Endothelial cell of umbilical vein (primary cell): ENCODE results near the gene SH3RF3. TPM values are rescaled to one million over a fixed set of nuclear protein-coding genes. Genes with fewer than 3 reads are reported as not detected.

Experiments
- BruUV-seq: library from RNA; stranded (reverse); fragments of 400-500 nt; replicated peaks from 2 replicates; lab custom pipeline; 2021; lab: Mats Ljungman, UMichigan
- CTCF ChIA-PET: fragments of 300-600, 350-600 bp; sonication (Branson Sonifier 250); formaldehyde crosslinking; loops from one replicate; lab custom pipeline; 2021; ENCODE audit warnings: antibody characterized with exemption, inconsistent platforms; lab: Charles Lee
- POLR2A ChIA-PET: fragments of 300-600, 350-600 bp; sonication (Branson Sonifier 250); formaldehyde crosslinking; loops from one replicate; lab custom pipeline; 2021; ENCODE audit warnings: antibody characterized with exemption, inconsistent platforms; lab: Charles Lee
- DNase-seq: peaks from one replicate; pipeline ENCODE4 v3.0.0-alpha.2; 2011; ENCODE audit warnings: low read depth, low spot score
- FAIRE-seq: peaks from 2 replicates; lab custom pipeline; 2011; peaks lifted over from hg19 to GRCh38; lab: Jason Lieb, UNC
- H2AFZ ChIP-seq: 2 replicates; pipeline ENCODE4 v1.6.0; 2012; ENCODE audit warnings: low read depth, low read length, control low read depth, inconsistent platforms
- H3K27ac ChIP-seq: 2 replicates; pipeline ENCODE4 v1.5.1; 2011; ENCODE audit warnings: low read depth, mild to moderate bottlenecking, control low read depth, low read length, moderate library complexity; ENCODE audit not compliant: insufficient read depth
- H3K27me3 ChIP-seq, 2 experiments: 2 replicates each; pipeline versions ENCODE4 v1.6.0 to v1.6.1; 2011; ENCODE audit warnings: low read length in 2 of 2, mixed read lengths in 1 of 2; ENCODE audit not compliant: control insufficient read depth in 2 of 2, insufficient read depth in 2 of 2
- H3K36me3 ChIP-seq, 2 experiments: 2 replicates in 1 of 2; 3 replicates in 1 of 2; pipeline ENCODE4 v1.5.1; 2011; ENCODE audit warnings: low read length in 2 of 2, mild to moderate bottlenecking in 1 of 2, moderate library complexity in 1 of 2; ENCODE audit not compliant: control insufficient read depth in 2 of 2, insufficient read depth in 2 of 2; ENCODE audit errors: extremely low read depth in 1 of 2
- H3K4me1 ChIP-seq: 3 replicates; pipeline ENCODE4 v1.5.1; 2011; ENCODE audit warnings: mild to moderate bottlenecking, low read length; ENCODE audit not compliant: control insufficient read depth, insufficient read depth; ENCODE audit errors: extremely low read depth
- H3K4me2 ChIP-seq: 2 replicates; pipeline ENCODE4 v1.6.1; 2011; ENCODE audit warnings: low read length, control low read depth, mixed read lengths; ENCODE audit not compliant: insufficient read depth
- H3K4me3 ChIP-seq, 3 experiments: fragments of 200-600 bp in 1 of 3; sonication (generic), shearing (Covaris generic) in 1 of 3; replicated peaks in 1 of 3; 2 replicates each; pipeline ENCODE4 v1.5.1; 2011 to 2016; ENCODE audit warnings: control low read depth in 3 of 3, low read length in 3 of 3, mild to moderate bottlenecking in 2 of 3, inconsistent platforms in 1 of 3, low read depth in 1 of 3, moderate library complexity in 1 of 3; ENCODE audit not compliant: insufficient read depth in 1 of 3
- H3K79me2 ChIP-seq: 2 replicates; pipeline ENCODE4 v1.6.0; 2012; ENCODE audit warnings: low read length, inconsistent platforms; ENCODE audit not compliant: control insufficient read depth, insufficient read depth
- H3K9ac ChIP-seq: replicated peaks from 2 replicates; pipeline ENCODE3; 2011; ENCODE audit warnings: low read length, control low read depth; ENCODE audit not compliant: insufficient read depth; ENCODE audit errors: extremely low read depth
- H3K9me1 ChIP-seq: replicated peaks from 3 replicates; pipeline ENCODE4 v1.6.0; 2011; ENCODE audit warnings: mild to moderate bottlenecking, low read length; ENCODE audit not compliant: control insufficient read depth, insufficient read depth; ENCODE audit errors: extremely low read depth
- H3K9me3 ChIP-seq: replicated peaks from 2 replicates; pipeline ENCODE4 v1.5.1; 2012; ENCODE audit warnings: low read length, inconsistent platforms; ENCODE audit not compliant: control insufficient read depth, insufficient read depth
- H4K20me1 ChIP-seq: replicated peaks from 2 replicates; pipeline ENCODE3; 2011; ENCODE audit warnings: mild to moderate bottlenecking, low read length; ENCODE audit not compliant: control insufficient read depth, insufficient read depth; ENCODE audit errors: extremely low read depth
- EZH2 ChIP-seq: IDR thresholded peaks from 2 replicates; pipeline ENCODE4 v1.6.1; 2012; ENCODE audit warnings: borderline replicate concordance, low read depth, mild to moderate bottlenecking, moderate library complexity, low read length, inconsistent platforms; ENCODE audit not compliant: severe bottlenecking
- FOS ChIP-seq: IDR thresholded peaks from 2 replicates; pipeline ENCODE4 v1.6.1; 2011; ENCODE audit warnings: mild to moderate bottlenecking, low read length, moderate library complexity, borderline replicate concordance; ENCODE audit not compliant: insufficient read depth
- GATA2 ChIP-seq: IDR thresholded peaks from 2 replicates; pipeline ENCODE4 v1.7.0; 2011; ENCODE audit warnings: low read depth, mild to moderate bottlenecking, moderate library complexity, mixed read lengths, low read length; ENCODE audit not compliant: insufficient read length, insufficient read depth
- JUN ChIP-seq: IDR thresholded peaks from 2 replicates; pipeline ENCODE4 v1.6.1; 2011; ENCODE audit warnings: borderline replicate concordance, low read depth; ENCODE audit not compliant: insufficient read length, insufficient read depth
- MYC ChIP-seq: IDR thresholded peaks from one replicate; pipeline ENCODE4 v1.6.1; 2011; ENCODE audit warnings: mild to moderate bottlenecking, low read depth, low read length
- POLR2A ChIP-seq: IDR thresholded peaks from 2 replicates; pipeline ENCODE4 v1.6.1; 2012; ENCODE audit warnings: low read depth, mild to moderate bottlenecking, control low read depth, low read length
- POLR2AphosphoS5 ChIP-seq: IDR thresholded peaks from 2 replicates; pipeline ENCODE4 v1.6.1; 2012; ENCODE audit warnings: low read depth, mild to moderate bottlenecking, control low read depth, low read length, moderate library complexity; ENCODE audit not compliant: insufficient read depth
- dilution Hi-C: fragments of 300-500 bp; cut with MboI; formaldehyde crosslinking; loops from one replicate; pipeline ENCODE4 v1.15.0; 2019; ENCODE audit warnings: low sequenced_read_pairs; ENCODE audit not compliant: extremely low pct_ligation_motif_present
- intact Hi-C: fragments of 100-400 bp; cut with micrococcal nuclease; formaldehyde crosslinking; loops from one replicate; pipeline ENCODE4 v1.10.0; 2022
- polyA plus RNA-seq, 4 experiments: library from polyadenylated mRNA; depleted of rRNA in 3 of 4; stranded (reverse) in 3 of 4; unstranded in 1 of 4; fragments of >200 nt; gene quantifications; 2 replicates each; pipeline versions ENCODE4 v1.2.1 to v1.2.3, GENCODE V29; 2011 to 2012; ENCODE audit warnings: missing spikeins in 1 of 4
- total RNA-seq: library from RNA; stranded (reverse); gene quantifications from 2 replicates; pipeline ENCODE4 v1.2.3, GENCODE V29; 2021
- TF ChIP-seq, protein P1 (sequence below): IDR thresholded peaks from 2 replicates; pipeline ENCODE4 v1.6.1; 2011; ENCODE audit not compliant: insufficient read depth, insufficient read length
- TF ChIP-seq, protein P2 (sequence below), 2 donors: IDR thresholded peaks; 1 replicate in 1 of 2; 2 replicates in 1 of 2; pipeline ENCODE4 v1.5.1; 2011; ENCODE audit warnings: low read length in 2 of 2, mild to moderate bottlenecking in 2 of 2, moderate library complexity in 2 of 2, control low read depth in 1 of 2, inconsistent platforms in 1 of 2, low read depth in 1 of 2; ENCODE audit not compliant: insufficient read depth in 1 of 2; ENCODE audit errors: extremely low read depth in 1 of 2

SH3RF3 gene
- total and polyA plus RNA-seq, 2 donors (not counting 3 experiments of a cell fraction or from before 2014, with no cell fraction given): 3.8 to 14.7 TPM

DNA sequence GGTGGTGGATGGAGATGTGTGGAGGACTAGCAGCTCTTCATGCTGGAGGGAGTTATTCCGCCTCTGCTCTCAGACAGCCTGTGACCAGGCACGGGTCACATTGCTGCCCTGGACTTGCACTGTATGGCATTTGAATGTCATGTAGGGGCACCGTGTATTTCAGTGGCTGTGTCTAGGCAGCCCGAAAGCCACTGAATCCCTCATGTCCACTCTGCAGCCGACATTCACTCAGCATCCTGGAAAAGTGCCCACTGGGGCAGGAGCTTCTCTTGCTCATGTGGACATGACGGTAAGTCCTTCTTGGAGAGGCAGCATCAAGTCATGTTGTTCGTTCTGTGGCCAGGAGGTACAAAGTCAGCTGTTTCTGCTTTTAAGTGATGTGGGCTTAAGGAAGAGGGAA, 127.9 kb downstream of the SH3RF3 start:
- H3K9me1 ChIP-seq: no peaks in the 10 kb centered on the region
- no peak overlapping the region for H3K9ac ChIP-seq
- no peak overlapping the region for H3K4me3 ChIP-seq
- intact Hi-C loops (no loop called here), dilution Hi-C loops (no loop called here)
- peaks cover 4% of the 10 kb centered on the region for H3K79me2 ChIP-seq
- H3K27me3 ChIP-seq: no peaks in the 10 kb centered on the region
- H3K9me3 ChIP-seq: no peaks in the 10 kb centered on the region
- ChIA-PET CTCF (interaction anchor here (1.0 to 2.7 kb wide), 2 partner anchors 8 to 254 kb away, joined by 3 to 9 read pairs; no protein-coding TSS in a partner anchor), POLR2A (interaction anchor here (0.5 kb wide), 1 partner anchor 36 kb away, joined by 7 read pairs; no protein-coding TSS in a partner anchor)
- no peaks in the 10 kb centered on the region for H4K20me1 ChIP-seq
- no TSS peak for BruUV-seq
- TF ChIP-seq GATA2 (no peak), JUN (no peak), MYC (no peak), POLR2A (no peak), EZH2 (no peak), POLR2AphosphoS5 (no peak), FOS (no peak)
- TF ChIP-seq, protein P1, sequence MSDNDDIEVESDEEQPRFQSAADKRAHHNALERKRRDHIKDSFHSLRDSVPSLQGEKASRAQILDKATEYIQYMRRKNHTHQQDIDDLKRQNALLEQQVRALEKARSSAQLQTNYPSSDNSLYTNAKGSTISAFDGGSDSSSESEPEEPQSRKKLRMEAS: no peak
- TF ChIP-seq, protein P2, sequence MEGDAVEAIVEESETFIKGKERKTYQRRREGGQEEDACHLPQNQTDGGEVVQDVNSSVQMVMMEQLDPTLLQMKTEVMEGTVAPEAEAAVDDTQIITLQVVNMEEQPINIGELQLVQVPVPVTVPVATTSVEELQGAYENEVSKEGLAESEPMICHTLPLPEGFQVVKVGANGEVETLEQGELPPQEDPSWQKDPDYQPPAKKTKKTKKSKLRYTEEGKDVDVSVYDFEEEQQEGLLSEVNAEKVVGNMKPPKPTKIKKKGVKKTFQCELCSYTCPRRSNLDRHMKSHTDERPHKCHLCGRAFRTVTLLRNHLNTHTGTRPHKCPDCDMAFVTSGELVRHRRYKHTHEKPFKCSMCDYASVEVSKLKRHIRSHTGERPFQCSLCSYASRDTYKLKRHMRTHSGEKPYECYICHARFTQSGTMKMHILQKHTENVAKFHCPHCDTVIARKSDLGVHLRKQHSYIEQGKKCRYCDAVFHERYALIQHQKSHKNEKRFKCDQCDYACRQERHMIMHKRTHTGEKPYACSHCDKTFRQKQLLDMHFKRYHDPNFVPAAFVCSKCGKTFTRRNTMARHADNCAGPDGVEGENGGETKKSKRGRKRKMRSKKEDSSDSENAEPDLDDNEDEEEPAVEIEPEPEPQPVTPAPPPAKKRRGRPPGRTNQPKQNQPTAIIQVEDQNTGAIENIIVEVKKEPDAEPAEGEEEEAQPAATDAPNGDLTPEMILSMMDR (IDR thresholded peaks at IDR 0.05; ENCODE audit: extremely low read depth in 1 of 2, insufficient read depth in 1 of 2, low read depth in 1 of 2, low read length in 2 of 2): no peak
- H3K36me3 ChIP-seq: no peaks in the 10 kb centered on the region
- FAIRE-seq: no peak
- H3K27ac ChIP-seq: no peak overlapping the region
- H3K4me1 ChIP-seq: peaks cover 10% of the 10 kb centered on the region
- H3K4me2 ChIP-seq: no peak overlapping the region
- DNase-seq: no peak
- H2AFZ ChIP-seq: no peak overlapping the region
